Mammary epithelial cell (primary cell): ENCODE measurements around the gene ZNF664.

ENCODE experiments used
- CTCF ChIP-seq, 2 donors: IDR thresholded peaks in 1 of 2; conservative IDR thresholded peaks in 1 of 2; 2 replicates each; pipeline ENCODE4 v1.5.1; 2011 to 2012; ENCODE audit warnings: inconsistent platforms in 2 of 2, low read length in 2 of 2, mild to moderate bottlenecking in 2 of 2, control low read depth in 1 of 2, low read depth in 1 of 2; ENCODE audit not compliant: insufficient read depth in 1 of 2; ENCODE audit errors: extremely low read depth in 1 of 2
- EZH2 ChIP-seq: IDR thresholded peaks from 2 replicates; pipeline ENCODE4 v1.6.1; 2012; ENCODE audit warnings: low read length, inconsistent platforms, borderline replicate concordance

GRCh38 chr12:124015494-124016461 lies 42.8 kb downstream of the ZNF664 start:
- TF ChIP-seq CTCF (conservative IDR thresholded peaks at IDR 0.05 in 1 of 2, IDR thresholded peaks at IDR 0.05 in 1 of 2; ENCODE audit: extremely low read depth in 1 of 2, insufficient read depth in 1 of 2, low read depth in 1 of 2, low read length in 2 of 2) (no peak), EZH2 (no peak)
